Endothelial cell of umbilical vein (primary cell): ENCODE data around the gene LTBP2. TPM values are rescaled to one million over a fixed set of nuclear protein-coding genes. Genes with fewer than 3 reads are reported as not detected.
A peak's percentile ranks its signal among the peaks of the same experiment; 100 is the strongest.

Source experiments
- BruUV-seq: library from RNA; stranded (reverse); fragments of 400-500 nt; replicated peaks from 2 replicates; lab custom pipeline; 2021; lab: Mats Ljungman, UMichigan
- CTCF ChIA-PET: fragments of 300-600, 350-600 bp; sonication (Branson Sonifier 250); formaldehyde crosslinking; loops from one replicate; lab custom pipeline; 2021; ENCODE audit warnings: antibody characterized with exemption, inconsistent platforms; lab: Charles Lee
- POLR2A ChIA-PET: fragments of 300-600, 350-600 bp; sonication (Branson Sonifier 250); formaldehyde crosslinking; loops from one replicate; lab custom pipeline; 2021; ENCODE audit warnings: antibody characterized with exemption, inconsistent platforms; lab: Charles Lee
- DNase-seq: peaks from one replicate; pipeline ENCODE4 v3.0.0-alpha.2; 2011; ENCODE audit warnings: low read depth, low spot score
- FAIRE-seq: peaks from 2 replicates; lab custom pipeline; 2011; peaks lifted over from hg19 to GRCh38; lab: Jason Lieb, UNC
- H2AFZ ChIP-seq: 2 replicates; pipeline ENCODE4 v1.6.0; 2012; ENCODE audit warnings: low read depth, low read length, control low read depth, inconsistent platforms
- H3K27ac ChIP-seq: 2 replicates; pipeline ENCODE4 v1.5.1; 2011; ENCODE audit warnings: low read depth, mild to moderate bottlenecking, control low read depth, low read length, moderate library complexity; ENCODE audit not compliant: insufficient read depth
- H3K27me3 ChIP-seq, 2 experiments: 2 replicates each; pipeline versions ENCODE4 v1.6.0 to v1.6.1; 2011; ENCODE audit warnings: low read length in 2 of 2, mixed read lengths in 1 of 2; ENCODE audit not compliant: control insufficient read depth in 2 of 2, insufficient read depth in 2 of 2
- H3K36me3 ChIP-seq, 2 experiments: 2 replicates in 1 of 2; 3 replicates in 1 of 2; pipeline ENCODE4 v1.5.1; 2011; ENCODE audit warnings: low read length in 2 of 2, mild to moderate bottlenecking in 1 of 2, moderate library complexity in 1 of 2; ENCODE audit not compliant: control insufficient read depth in 2 of 2, insufficient read depth in 2 of 2; ENCODE audit errors: extremely low read depth in 1 of 2
- H3K4me1 ChIP-seq: 3 replicates; pipeline ENCODE4 v1.5.1; 2011; ENCODE audit warnings: mild to moderate bottlenecking, low read length; ENCODE audit not compliant: control insufficient read depth, insufficient read depth; ENCODE audit errors: extremely low read depth
- H3K4me2 ChIP-seq: 2 replicates; pipeline ENCODE4 v1.6.1; 2011; ENCODE audit warnings: low read length, control low read depth, mixed read lengths; ENCODE audit not compliant: insufficient read depth
- H3K4me3 ChIP-seq, 3 experiments: fragments of 200-600 bp in 1 of 3; sonication (generic), shearing (Covaris generic) in 1 of 3; replicated peaks in 1 of 3; 2 replicates each; pipeline ENCODE4 v1.5.1; 2011 to 2016; ENCODE audit warnings: control low read depth in 3 of 3, low read length in 3 of 3, mild to moderate bottlenecking in 2 of 3, inconsistent platforms in 1 of 3, low read depth in 1 of 3, moderate library complexity in 1 of 3; ENCODE audit not compliant: insufficient read depth in 1 of 3
- H3K79me2 ChIP-seq: 2 replicates; pipeline ENCODE4 v1.6.0; 2012; ENCODE audit warnings: low read length, inconsistent platforms; ENCODE audit not compliant: control insufficient read depth, insufficient read depth
- H3K9ac ChIP-seq: replicated peaks from 2 replicates; pipeline ENCODE3; 2011; ENCODE audit warnings: low read length, control low read depth; ENCODE audit not compliant: insufficient read depth; ENCODE audit errors: extremely low read depth
- H3K9me1 ChIP-seq: replicated peaks from 3 replicates; pipeline ENCODE4 v1.6.0; 2011; ENCODE audit warnings: mild to moderate bottlenecking, low read length; ENCODE audit not compliant: control insufficient read depth, insufficient read depth; ENCODE audit errors: extremely low read depth
- H3K9me3 ChIP-seq: replicated peaks from 2 replicates; pipeline ENCODE4 v1.5.1; 2012; ENCODE audit warnings: low read length, inconsistent platforms; ENCODE audit not compliant: control insufficient read depth, insufficient read depth
- H4K20me1 ChIP-seq: replicated peaks from 2 replicates; pipeline ENCODE3; 2011; ENCODE audit warnings: mild to moderate bottlenecking, low read length; ENCODE audit not compliant: control insufficient read depth, insufficient read depth; ENCODE audit errors: extremely low read depth
- CTCF ChIP-seq, 2 donors: IDR thresholded peaks; 1 replicate in 1 of 2; 2 replicates in 1 of 2; pipeline ENCODE4 v1.5.1; 2011; ENCODE audit warnings: low read length in 2 of 2, mild to moderate bottlenecking in 2 of 2, moderate library complexity in 2 of 2, control low read depth in 1 of 2, inconsistent platforms in 1 of 2, low read depth in 1 of 2; ENCODE audit not compliant: insufficient read depth in 1 of 2; ENCODE audit errors: extremely low read depth in 1 of 2
- FOS ChIP-seq: IDR thresholded peaks from 2 replicates; pipeline ENCODE4 v1.6.1; 2011; ENCODE audit warnings: mild to moderate bottlenecking, low read length, moderate library complexity, borderline replicate concordance; ENCODE audit not compliant: insufficient read depth
- GATA2 ChIP-seq: IDR thresholded peaks from 2 replicates; pipeline ENCODE4 v1.7.0; 2011; ENCODE audit warnings: low read depth, mild to moderate bottlenecking, moderate library complexity, mixed read lengths, low read length; ENCODE audit not compliant: insufficient read length, insufficient read depth
- POLR2AphosphoS5 ChIP-seq: IDR thresholded peaks from 2 replicates; pipeline ENCODE4 v1.6.1; 2012; ENCODE audit warnings: low read depth, mild to moderate bottlenecking, control low read depth, low read length, moderate library complexity; ENCODE audit not compliant: insufficient read depth
- dilution Hi-C: fragments of 300-500 bp; cut with MboI; formaldehyde crosslinking; loops from one replicate; pipeline ENCODE4 v1.15.0; 2019; ENCODE audit warnings: low sequenced_read_pairs; ENCODE audit not compliant: extremely low pct_ligation_motif_present
- intact Hi-C: fragments of 100-400 bp; cut with micrococcal nuclease; formaldehyde crosslinking; loops from one replicate; pipeline ENCODE4 v1.10.0; 2022
- polyA plus RNA-seq, 4 experiments: library from polyadenylated mRNA; depleted of rRNA in 3 of 4; stranded (reverse) in 3 of 4; unstranded in 1 of 4; fragments of >200 nt; gene quantifications; 2 replicates each; pipeline versions ENCODE4 v1.2.1 to v1.2.3, GENCODE V29; 2011 to 2012; ENCODE audit warnings: missing spikeins in 1 of 4
- total RNA-seq: library from RNA; stranded (reverse); gene quantifications from 2 replicates; pipeline ENCODE4 v1.2.3, GENCODE V29; 2021

LTBP2 gene
- total and polyA plus RNA-seq, 2 donors (not counting 3 experiments of a cell fraction or from before 2014, with no cell fraction given), result 209 to 268 TPM

GRCh38 chr14:74545386-74545785 lies 66.7 kb downstream of the LTBP2 start:
- Histone ChIP-seq H2AFZ (no peak overlapping the region), H3K27ac (no peak overlapping the region), H3K79me2 (peaks cover 2% of the 10 kb centered on the region), H3K9me3 (no peaks in the 10 kb centered on the region), H4K20me1 (no peaks in the 10 kb centered on the region), H3K4me3 (no peak overlapping the region), H3K4me1 (no peaks in the 10 kb centered on the region), H3K27me3 (no peaks in the 10 kb centered on the region), H3K4me2 (no peak overlapping the region), H3K9ac (no peak overlapping the region), H3K36me3 (peaks cover 42 to 50% of the 10 kb centered on the region in 2 experiments), H3K9me1 (no peaks in the 10 kb centered on the region)
- DNase-seq (no peak), FAIRE-seq (no peak)
- dilution Hi-C loops (no loop called here), intact Hi-C loops (no loop called here)
- no peak for TF ChIP-seq GATA2
- no peak for TF ChIP-seq POLR2AphosphoS5
- no TSS peak for BruUV-seq
- ChIA-PET POLR2A (no interaction called here), CTCF (interaction anchor here (1.1 to 1.3 kb wide), 3 partner anchors 20 to 64 kb away, joined by 3 to 4 read pairs (median 4); no protein-coding TSS in a partner anchor)

- Histone ChIP-seq H3K4me3 (no peak overlapping the region), H3K79me2 (peaks cover 2% of the 10 kb centered on the region), H3K9me1 (no peaks in the 10 kb centered on the region), H3K4me1 (no peaks in the 10 kb centered on the region), H3K9ac (no peak overlapping the region), H3K9me3 (no peaks in the 10 kb centered on the region), H3K36me3 (peaks cover 42 to 46% of the 10 kb centered on the region in 2 experiments), H3K4me2 (no peak overlapping the region), H4K20me1 (no peaks in the 10 kb centered on the region), H3K27ac (no peak overlapping the region), H2AFZ (no peak overlapping the region), H3K27me3 (no peaks in the 10 kb centered on the region)
- no peak for FAIRE-seq
- TF ChIP-seq FOS (no peak), CTCF (IDR thresholded peaks at IDR 0.05; ENCODE audit: extremely low read depth in 1 of 2, insufficient read depth in 1 of 2, low read depth in 1 of 2, low read length in 2 of 2) (no peak), POLR2AphosphoS5 (peak; percentile 22)
- ChIA-PET CTCF (no interaction called here), POLR2A (interaction anchor here (0.7 kb wide), 1 partner anchor 14 kb away, joined by 5 read pairs; no protein-coding TSS in a partner anchor)
- intact Hi-C loops, result no loop called here
- DNase-seq, result no peak
- dilution Hi-C loops, result no loop called here
- no TSS peak for BruUV-seq
Observed at GRCh38 chr14:74543771-74544438, 68.1 kb downstream of the LTBP2 start.
